HuH-7 (cell line): ENCODE data around the gene PLSCR4.
A peak's percentile ranks its signal among the peaks of the same experiment; 100 is the strongest.

Experiments used
- DNase-seq: peaks from one replicate; pipeline ENCODE4 v3.0.0; 2011; ENCODE audit warnings: low spot score

Gene PLSCR4

DNA sequence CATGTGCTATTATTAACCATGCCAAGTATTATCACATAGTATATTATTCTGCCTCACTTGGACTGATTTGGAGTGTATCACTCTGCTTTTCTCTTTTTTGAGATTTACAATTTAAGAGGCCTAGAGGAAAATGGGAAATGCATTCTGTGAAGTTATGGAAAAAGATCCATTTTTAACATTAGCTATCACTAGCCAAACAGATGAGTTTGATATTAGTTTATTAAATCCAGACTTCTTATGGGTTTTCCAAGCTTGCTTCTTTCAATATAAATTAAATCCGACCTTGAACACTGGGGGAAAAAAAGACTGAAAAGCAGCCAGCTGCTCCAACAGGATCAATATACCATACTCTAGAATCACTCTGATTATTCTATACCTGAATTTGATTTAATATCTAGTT is 59.9 kb downstream of the PLSCR4 start:
- no peak for DNase-seq

DNA sequence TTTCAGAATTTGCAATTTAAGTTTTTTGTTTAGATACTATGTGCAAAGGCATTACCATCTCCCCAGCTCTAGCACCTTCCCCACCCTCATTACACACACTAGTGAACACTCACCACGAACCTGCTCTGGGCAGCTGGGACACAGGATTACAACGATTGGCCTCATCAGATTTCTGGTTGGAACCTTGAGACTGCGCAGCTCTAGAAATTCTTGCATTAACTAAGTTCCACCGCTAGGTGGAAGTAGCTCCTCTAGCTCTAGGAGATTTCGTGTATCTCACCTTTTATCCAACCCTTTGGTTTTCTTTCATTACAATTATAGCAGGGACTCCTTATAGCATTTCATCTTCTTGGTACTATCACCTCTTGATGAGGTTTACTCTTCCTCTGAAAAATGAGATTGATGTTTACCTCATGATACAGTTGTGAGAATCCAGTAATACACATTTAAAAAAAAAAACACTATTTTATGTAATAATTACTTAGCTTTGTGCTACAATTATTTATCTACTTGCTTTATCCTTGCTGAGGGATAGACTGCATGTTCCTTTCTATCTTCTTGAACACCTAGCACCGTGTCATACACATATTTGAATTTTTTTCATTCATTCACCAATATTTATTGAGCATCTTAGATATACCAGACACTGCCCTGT is 61.3 kb downstream of the PLSCR4 start:
- peak; percentile 32 for DNase-seq

- DNase-seq, result no peak
These were observed 63.5 kb downstream of the PLSCR4 start for GRCh38 chr3:146187334-146187950.

DNA sequence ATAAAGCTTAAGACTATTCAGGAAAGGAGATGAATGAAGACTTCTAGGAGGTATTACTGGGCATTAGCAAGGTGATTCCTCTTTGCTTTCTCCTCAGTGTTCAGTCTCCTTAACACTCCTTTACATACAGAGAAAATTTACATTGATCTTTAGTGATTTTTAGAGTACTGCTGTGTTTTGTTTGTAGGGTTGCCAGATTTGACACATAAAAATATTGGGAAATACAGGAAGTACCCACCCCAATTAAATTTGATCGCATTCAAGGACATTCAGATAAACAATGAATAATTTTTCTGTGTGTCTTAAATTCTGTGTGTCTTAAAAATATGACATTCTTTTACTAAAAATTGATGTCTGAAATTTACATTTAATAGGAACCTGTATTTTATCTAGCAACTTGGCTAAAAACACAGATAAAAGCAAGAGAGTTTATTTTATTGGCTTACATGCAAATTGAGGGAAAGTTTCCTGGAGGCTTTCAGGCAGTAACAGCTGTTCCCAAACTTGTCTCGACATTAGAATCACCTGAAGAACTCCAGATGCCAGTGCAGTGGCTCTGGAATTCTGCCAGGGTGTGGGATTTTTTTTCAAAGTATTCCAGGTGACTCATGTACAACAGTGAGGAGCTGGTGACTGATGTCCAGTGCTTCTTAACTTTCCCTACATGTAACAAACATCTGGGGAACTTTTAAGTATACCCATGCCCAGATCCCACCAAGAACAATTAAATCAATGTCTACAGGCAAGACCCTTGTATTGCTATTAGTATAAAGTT is 66.5 kb downstream of the PLSCR4 start:
- DNase-seq, result no peak

DNA sequence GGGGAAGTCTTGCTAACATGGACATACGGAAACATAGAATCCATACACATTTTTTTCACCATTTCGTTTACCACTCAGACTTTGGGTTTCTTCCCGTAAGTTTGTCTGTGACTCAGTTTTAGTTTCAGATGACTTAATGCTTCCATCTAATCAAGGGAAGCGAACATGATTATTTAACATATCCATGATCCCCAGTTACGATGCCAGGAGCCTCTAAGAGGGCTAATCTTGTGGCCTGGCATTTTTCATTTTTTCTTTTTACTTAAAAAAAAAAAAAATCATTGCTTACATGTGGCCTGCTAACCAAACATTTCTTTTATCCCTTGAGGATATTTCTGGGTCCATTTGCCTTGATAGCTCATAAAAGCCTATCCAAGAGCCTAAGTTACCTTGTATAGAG is 69.7 kb downstream of the PLSCR4 start:
- no peak for DNase-seq

- DNase-seq, result no peak
These were observed 70.5 kb downstream of the PLSCR4 start for GRCh38 chr3:146180376-146180775.

DNA sequence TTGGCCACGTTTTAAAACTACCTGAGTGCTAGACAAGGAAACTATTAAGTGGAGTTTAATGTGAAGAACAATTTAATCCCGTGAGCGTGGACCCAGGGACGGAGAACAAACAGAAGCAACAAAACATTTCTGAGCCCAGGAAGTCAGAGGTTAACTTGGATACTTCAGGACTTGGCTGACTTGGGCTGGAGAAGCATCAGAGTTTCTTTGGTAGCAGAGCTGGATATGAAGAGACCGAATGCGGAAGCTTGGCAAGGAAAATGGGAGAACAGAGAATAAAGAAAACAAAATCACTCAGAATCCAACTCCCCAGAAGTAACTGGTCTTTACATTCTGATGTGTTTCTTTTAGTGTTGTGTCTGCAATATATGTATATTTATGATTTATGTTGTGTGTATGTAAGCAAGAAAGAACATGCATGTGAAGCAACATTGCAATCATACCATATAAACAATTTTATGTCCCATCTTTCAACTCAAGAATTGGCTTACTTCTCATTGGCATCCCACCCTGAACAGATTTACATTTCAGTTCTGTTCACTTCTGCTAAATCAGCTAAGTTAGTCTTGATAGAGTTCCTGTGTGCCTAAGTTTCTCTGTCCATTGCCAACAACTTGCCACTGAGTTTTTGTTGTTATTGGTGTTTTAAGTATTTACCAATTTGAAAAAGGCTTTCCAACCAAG is 72.8 kb downstream of the PLSCR4 start:
- no peak for DNase-seq

DNA sequence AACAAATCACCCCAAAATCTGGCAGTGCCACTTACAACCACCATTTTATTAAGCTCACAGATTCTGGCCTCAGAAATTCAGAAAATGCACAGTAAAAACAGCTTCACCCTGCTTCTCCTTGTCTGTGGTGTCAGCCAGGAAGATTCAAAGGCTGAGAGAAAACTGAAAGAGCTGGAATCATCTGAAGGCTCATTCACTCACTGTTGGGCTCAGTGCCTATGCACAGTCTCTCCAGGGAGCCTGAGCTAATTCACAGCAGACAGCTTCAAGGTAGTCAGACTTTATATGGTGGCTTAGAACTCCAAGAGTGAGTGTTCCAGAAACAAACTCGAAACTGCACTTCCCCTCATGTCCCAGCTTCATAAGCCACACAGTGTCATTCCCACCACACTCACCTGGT is 73.4 kb downstream of the PLSCR4 start:
- DNase-seq, result no peak

- no peak for DNase-seq
These were observed 73.8 kb downstream of the PLSCR4 start for GRCh38 chr3:146177072-146177471.

DNA sequence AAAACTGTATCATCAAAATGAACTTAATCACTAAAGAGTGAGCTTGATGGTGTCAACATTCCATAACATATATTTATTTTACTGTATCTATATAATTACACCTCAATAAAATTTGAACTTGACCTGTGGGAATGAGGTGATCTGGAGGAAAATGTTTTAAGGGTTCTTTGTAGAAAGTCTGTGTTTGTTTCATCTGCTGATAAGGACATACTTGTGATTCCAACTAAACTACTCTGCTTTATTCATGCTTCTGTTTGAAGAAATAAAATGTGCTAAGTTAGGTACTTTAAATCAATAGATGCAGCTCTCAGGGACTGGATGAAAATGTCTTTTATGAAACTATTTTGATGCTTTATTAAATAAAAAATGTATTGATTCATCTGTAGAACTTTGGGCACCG is 78.3 kb downstream of the PLSCR4 start:
- DNase-seq, result no peak

GRCh38 chr3:146170591-146170990 is 80.3 kb downstream of the PLSCR4 start:
- DNase-seq, result no peak

DNA sequence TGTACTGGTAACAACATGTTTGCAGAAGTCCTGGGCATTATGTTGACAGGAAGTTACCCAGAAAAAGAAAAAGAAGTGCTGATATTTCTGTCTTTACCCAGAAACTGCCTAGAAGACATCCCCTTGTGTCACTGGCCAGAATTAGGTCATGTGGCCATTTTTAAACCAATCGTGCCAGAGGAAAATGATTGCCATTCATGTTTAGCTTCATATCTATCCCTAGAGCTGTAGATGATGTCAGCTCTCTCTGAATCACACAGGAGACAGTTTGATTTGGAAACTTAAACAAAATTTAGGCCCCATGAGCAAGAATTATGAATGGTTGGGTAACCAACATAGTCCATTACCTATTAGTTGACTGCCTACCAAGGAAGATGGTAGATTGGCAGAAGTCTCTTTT is 81.0 kb downstream of the PLSCR4 start:
- DNase-seq, result no peak

DNA sequence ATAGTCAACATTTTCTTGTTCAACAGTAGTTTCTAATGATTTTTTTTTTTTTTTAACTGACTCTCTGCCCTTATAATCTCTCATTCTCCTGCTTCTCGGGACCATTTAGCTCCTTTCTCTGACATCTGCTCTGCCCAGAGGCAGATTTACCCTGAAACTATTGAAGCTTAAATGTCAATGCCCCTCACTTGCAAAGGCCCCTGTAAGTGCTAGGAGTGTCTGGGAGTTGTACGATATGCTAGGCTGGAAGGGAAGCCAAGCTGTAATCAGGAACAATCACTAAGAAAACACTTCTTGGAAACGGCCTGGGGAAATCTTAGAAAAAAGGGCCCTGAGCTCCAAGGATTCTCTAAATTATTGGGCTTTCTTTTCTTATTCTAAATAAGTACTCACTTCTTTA is 84.1 kb downstream of the PLSCR4 start:
- DNase-seq, result no peak

DNA sequence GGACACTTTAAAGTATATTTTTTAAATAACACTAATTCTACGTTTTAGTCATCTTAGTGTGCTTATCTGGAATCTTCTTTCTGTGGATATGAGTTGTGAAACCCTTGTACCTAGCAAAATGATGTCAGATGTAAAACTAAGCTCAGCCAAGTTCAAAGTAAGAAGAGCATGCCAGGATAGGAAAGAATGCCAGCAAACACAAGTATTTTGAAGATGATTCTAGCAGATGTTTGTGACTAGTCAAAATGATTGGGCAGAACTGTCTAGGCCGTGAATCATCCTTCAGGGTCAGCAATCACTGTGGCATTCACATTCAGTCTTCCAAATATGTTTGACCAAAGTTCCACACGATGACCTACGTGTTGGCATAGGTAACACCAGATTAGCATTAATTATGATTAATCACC is 84.5 kb downstream of the PLSCR4 start:
- DNase-seq, result no peak

GRCh38 chr3:146165877-146166276 is 85.0 kb downstream of the PLSCR4 start:
- no peak for DNase-seq

DNA sequence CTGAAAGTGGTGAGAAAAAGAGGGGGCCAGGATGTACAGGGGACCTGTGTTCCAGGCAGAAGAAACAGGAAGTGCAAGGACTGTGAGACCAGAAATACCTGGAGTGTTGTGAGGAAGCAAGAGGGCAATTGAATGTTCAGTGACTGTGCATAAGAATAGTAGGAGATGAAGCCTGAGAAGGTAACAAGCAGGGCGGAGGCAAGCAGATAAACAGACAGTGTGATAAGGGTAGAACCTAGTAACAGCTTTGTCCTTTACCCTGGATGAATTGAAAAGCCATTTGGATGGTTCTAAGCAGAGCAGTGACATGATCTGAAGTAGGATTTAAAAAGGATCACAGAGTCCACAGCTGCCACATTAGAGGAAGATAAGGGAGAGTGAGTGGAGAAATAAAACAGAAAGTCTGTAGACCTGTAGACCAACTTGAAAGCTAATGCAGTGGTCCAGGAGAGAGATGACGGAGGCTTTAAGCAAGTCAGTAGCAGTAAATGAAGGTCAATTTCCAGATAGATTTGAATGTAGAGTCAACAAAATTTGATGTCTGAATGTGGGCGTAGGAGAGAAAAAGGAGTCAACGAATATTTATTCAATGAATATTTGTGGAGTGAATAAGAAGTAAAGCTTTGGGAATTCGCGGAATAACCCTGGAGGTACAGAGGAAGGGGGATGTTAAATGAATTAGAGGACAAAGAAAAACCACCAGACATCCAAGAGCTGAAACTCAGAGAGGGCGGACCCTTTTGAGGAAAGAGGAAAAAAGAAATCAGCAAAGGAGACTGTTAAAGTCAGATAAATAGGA is 85.7 kb downstream of the PLSCR4 start:
- no peak for DNase-seq

DNA sequence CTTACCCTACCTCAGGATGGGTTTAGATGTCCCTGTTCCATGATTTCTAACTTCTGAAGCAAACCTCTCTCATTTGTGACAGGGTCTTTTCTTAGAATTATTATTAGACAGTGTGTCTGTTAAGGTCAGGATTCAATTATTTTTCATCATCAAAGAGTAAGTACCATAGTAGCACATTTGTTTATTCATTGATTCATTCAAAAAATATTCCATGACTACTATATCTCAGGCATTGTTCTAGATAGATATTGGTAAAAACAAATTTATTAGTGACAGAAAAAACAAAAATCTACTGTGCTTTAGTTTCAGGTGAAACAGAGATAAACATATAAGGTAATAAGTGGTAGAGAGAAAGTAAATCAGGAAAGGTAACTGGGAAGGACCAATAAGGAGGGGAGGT is 86.4 kb downstream of the PLSCR4 start:
- DNase-seq, result no peak

- DNase-seq, result no peak
These were observed 86.8 kb downstream of the PLSCR4 start for GRCh38 chr3:146164071-146164470.

DNA sequence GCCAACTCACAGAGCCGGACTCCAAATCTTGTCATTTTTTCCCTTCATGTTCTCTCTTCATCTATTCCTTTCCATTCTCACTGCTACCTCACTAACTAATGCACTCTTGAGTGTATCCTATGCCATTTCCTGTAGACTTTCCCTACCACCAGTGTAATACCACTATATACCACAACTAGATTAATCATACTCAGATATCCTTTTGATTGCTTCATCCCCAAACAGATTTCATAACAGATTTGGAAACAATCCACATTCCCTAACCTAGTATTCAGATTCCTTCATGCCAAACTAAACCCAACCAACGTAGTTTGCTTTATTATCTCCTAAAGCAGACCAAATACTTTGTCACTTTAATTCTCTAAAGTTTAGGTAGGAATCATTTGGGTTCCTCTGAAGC is 87.3 kb downstream of the PLSCR4 start:
- no peak for DNase-seq

- no peak for DNase-seq
These were observed 88.3 kb downstream of the PLSCR4 start for GRCh38 chr3:146162561-146162960.

DNA sequence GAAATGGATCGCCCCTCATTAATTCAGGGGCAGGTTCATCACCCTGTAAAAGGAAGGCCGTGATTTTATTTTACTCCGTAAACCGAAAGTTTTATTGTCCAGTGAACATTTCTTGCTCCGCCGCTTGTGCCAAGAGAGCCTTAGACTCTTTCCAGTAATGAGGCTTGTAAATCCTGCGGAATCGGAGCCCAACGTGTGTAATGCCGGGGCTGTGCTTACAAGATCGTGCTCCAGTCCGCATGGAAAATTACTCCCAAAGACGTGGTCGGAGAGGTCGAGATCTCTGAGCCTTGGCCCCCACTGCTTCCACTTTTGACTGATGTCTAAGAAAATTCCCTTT is 89.3 kb downstream of the PLSCR4 start:
- DNase-seq, result peak; percentile 8
